Measurements from ENCODE around the gene NSFL1C.
"Not testable (repeated sequence)": the region's sequence is repeated elsewhere in the genome, so short reads cannot be mapped to it uniquely, and the experiment has no call there.

NSFL1C gene
- total RNA-seq, result 29.7 to 52.6 (median 45.8) reads per million in 4 experiments

DNA sequence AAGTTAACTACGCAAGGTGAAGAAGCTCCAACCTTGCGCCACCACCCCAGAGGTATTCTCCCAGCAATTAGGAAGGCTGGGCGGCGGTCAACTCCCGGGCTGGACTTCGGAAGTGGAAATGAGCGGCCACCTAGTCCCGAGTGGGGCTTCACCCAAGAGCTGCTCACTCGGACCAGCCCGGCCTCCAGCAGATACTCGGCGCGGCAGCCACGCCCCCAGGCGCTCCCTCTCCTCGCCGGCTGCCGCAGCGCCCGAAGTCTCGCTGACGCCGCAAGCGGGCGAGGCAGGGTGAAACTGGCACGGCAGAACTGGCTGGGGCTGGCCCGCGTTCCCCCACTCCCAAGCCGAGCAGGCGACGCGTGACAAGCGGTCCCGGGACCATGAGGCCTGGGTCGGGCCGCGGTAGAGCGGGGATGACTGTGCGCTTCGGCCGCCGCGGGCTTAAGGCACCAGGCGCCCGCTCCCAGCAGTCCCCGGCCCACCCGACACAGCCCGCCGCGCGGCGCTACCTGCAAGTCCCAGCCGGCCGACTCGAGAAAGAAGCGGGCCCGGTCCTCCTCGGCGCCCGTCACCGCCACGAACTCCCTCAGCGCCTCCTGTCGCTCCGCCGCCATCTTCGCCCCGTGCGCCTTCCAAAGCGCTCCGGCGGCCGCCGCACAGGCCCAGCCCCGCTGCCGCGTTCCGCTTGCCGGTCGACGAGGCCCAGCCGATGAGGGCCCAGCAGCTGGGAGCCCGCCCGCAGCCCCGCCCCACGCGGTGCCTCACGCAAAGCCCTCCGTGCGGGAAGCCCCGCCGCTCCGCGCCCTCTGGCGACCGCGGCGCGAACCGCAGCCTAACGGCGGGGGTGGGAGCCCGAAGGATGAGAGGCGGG is at the start of gene NSFL1C:
NSFL1C (minus strand) TSS at position 639 of the 871 bp plus-strand sequence; CDS start at position 614, 25 bp downstream.
- peak; percentile 95 for DNase-seq

DNA sequence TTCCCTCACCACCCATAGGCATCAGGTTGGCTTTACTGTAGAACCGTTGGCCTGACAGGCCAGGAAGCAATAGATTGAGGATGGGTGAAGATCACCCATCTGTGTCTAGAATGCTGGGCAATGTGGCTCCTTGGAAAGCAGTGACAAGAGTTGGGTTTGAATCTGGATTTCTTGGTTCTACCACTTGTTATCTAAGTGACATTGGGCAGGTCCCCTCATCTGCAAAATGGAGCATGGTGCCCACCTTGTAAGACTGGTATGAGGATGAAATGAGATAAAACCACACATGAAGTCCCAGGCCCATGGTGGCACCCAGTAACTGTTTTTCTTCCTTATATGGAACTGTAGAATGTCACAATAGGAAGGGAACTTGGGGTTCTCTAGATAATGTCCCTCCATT is 47.2 kb upstream of the NSFL1C start:
- DNase-seq, result no peak

DNA sequence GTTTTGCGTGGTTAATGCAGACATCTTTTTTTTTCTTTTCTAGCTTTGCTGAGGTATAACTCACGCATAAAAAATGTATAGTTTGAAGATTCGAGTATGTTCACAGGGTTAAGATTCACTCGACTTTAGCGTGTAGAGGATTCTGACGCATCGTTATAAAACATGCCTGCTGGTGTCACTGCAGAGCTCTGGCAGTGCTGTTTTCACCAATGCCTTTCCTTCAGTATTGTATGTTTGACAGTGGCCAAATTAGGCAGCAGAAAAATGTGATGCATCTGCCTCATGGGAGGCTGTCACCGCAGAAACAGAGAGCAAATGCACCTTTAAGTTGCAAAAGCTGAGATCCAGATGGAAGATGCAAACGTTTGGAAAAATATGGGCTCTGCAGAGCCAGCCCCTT is 42.6 kb upstream of the NSFL1C start:
- DNase-seq, result no peak

DNA sequence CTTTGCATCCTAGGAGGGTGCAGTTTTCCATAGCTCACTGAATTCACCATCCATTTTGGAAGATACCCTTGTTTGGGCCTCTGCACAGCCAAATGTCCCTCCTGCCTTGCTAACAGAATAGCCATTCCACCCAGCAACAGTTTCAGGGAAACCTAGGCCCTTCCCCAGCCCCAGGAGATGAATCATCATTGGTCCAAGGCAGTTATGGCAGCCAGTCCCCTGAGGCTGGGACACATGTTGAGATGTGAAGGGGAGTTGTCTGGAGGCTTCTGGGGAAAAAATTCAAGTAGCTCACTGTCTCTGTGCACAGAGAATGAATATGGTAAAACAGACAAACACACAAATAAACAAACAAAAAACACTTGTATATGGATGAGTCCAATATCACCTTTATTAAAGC is 41.9 kb upstream of the NSFL1C start:
- no peak for DNase-seq

DNA sequence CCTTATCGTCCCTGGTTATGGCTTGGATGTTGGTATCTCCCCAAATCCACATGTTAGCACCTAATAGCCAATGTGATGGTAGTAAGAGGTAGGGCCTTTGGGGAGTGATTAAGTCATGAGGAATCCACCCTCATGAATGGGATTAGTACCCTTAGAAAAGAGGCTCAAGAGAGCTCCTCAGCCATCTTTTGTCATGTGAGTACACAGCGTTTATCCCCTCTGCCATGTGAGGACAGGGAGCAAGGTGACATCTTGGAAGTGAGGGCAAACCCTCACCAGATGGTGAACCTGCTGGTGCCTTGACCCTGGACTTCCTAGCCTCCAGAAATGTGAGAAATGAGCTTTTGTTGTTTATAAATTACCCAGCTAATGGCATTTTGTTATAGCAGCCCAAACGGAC is 40.6 kb upstream of the NSFL1C start:
- no peak for DNase-seq

DNA sequence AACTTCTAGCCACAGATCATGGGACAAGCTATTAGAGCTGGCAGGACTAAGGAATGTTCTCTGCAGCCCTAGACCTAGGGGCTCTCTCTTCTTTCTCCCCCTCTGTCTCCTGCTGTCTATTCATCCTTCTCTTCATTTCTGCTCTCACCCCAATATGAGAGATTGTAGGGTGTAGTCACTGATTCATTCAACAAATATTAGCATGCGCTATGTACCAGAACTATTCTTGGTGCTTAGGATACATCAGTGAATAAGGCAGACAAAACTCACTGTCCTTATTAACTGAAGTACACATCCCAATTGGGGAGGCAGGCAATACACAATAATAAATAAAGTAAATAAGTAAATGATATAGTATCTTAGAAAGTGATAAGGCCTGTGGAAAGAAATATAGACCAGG is 39.2 kb upstream of the NSFL1C start:
- no peak for DNase-seq

DNA sequence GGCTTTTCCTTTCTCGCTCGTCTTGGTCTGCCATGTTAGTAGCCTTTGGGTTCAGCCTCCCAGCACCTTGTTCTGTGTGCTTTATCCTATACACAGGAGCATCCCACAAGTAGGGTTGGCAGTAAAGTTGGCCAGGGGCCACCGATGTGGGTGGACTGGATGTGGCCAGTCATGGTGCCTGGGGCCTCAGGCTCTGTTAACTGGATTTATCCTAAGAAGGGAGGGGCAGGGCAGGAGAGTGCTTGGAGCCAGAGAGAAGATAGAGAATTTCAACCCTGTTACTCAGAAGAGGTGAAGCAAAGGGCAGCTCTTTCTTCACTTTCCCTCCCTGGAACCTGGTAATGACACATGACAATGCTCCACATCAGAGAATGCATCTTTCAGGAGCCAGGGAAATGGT is 38.7 kb upstream of the NSFL1C start:
- no peak for DNase-seq

DNA sequence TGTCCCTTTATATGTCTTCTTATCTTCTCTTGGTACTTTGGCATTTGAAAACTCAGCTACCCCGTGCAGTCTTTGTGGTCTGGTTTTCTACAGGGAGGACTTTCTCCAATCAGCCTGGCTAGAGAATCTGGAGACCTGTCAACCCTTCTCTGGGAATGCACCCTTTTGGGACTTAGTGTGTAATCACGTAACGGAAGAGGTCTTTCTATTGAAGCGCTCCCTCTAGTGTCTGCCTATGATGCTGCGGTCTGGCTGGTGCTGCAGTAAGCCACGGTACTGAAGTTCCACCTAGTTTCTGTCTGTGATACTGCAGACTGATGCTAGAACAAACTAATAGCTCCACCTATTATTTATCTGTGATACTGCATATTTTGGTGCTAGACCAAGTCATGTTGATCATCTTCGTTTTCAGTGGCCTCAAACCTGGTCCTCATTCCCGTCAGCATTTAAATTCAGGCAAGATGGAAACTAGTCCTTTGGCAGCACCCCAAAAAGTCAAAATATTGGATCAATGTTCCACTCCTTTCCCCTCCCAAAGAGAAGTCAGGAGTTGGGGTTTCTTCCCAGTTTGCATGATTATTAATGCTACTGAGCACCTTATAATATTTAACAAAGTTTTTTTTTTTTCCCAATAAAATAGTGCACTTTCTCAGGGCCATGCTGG is 37.0 kb upstream of the NSFL1C start:
- peak; percentile 59 for DNase-seq

DNA sequence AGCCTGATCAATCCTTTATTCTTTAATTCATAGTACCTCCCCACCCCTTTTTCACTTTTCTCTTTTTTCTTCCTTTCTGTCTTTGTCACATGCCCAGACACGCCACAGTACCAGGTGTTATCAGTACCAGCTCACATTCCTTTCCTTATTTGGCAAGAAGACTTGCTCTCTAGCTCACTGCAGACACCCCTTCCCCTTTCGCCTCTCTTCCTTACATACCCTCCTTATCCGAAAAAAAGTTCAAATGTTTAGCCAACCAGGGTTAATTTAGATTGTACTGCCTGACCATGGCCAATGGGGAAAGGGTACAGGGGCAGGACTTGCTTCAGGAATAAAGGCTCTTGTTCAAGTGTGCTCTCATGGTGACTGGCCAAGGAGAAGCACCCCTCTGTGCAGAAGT is 33.8 kb upstream of the NSFL1C start:
- no peak for DNase-seq

DNA sequence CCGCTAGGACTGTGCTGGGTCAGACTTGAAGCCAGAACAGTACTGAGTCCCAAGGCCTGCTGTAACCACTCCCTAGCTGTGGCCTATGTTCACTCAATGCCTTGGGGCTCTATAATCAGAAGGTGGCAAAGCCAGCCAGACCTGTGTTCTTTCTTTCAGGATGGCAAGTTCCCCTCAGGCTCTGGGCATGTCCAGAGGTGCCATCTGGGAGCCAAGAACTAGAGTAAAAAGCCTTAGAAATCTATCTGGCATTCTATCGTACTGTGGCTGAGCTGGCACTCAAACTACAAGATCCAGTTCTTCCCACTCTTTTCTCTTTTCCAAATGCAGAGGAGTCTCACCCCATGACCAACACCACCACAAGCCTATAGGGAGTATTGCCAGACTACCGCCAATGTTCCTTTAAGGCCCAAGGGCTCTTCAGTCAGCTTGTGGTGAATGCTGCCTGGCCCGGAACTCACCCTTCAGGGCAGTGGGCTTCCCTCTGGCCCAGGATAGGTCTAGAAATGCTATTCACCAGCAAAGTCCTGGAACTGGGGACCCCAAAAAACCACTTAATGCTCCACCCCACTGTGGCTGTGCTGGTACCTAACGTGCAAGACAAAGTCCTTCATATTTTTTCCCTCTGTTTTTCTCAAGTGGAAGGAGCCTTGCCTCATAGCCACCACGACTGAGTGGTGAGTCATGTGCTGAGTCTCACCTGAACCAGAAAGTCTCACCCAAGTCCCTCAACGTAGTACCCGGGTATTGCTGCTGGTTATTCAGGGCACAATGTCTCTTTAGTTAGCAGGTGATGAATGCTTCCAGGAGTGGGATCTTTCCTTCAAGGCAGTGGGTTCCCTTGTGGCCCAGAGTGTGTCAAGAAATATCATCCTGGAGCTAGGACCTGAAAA is 33.1 kb upstream of the NSFL1C start:
- DNase-seq, result no peak

DNA sequence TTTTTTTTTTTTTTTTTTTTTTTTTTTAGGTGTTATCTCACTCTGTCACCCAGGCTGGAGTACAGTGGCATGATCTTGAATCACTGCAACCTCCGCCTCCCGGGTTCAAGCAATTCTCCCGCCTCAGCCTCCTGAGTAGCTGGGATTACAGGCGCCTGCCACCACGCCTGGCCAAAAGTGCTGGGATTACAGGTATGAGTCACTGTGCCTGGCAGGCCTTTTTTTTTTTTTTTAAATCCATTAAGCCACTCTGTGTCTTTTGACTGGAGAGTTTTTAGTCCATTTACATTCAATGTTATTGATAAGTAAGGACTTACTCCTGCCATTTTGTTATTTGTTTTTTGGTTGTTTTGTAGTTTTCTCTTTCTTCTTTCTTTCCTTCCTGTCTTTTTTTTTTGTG is 30.7 kb upstream of the NSFL1C start:
- not testable (repeated sequence) for DNase-seq

DNA sequence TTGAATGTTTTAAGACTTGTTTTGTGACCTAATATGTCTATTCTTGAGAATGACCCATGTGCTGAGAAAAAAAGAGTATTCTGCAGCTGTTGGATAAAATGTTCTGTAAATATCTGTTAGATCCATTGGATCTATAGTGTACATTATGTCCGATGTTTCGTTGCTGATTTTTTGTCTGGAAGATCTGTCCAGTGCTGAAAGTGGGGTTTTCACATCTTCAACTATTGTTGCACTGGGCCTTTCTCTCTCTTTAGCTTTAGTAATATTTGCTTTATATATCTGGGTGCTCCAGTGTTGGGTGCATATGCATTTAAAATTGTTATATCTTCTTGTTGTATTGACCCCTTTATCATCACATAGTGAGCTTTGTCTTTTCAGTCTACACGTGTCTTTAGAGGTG is 30.3 kb upstream of the NSFL1C start:
- DNase-seq, result no peak

DNA sequence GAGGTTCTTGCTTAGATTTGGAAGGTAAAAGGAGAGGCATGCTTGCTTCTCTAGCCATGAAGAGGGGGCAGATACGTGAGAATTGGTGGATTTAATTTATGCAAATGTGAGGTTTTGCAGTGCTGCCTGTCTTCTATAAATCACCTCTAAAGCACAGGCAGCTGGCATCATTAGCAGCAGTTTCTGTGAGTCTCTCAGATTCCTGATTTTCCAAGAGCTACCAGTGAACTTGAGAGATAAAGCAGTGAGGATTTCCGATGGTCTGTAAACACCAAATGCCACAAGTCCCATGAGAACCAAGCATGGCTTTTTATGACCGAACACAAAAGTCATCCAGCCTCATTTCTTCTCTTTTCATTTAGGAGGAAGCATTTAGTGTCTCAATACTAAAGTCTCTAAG is 27.8 kb upstream of the NSFL1C start:
- DNase-seq, result no peak

DNA sequence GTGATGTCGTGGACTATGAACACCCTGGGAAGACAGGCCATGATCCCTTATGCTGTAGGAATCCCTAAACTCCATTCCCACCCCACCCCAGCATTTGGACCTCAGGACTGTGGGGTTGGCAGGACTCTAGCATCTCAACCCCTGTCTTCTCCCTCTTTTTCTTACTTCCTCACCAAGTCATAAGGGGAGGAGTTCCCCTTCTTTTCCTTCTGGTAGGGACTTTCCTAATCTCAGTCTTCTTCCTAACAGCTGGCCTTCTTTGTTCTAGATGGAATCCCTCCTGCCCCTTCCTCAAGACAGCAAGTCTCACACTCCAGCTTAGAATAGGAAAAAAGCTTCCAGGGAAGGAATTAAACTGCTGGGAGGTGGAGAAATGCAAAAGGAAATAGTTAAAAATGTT is 26.9 kb upstream of the NSFL1C start:
- no peak for DNase-seq

DNA sequence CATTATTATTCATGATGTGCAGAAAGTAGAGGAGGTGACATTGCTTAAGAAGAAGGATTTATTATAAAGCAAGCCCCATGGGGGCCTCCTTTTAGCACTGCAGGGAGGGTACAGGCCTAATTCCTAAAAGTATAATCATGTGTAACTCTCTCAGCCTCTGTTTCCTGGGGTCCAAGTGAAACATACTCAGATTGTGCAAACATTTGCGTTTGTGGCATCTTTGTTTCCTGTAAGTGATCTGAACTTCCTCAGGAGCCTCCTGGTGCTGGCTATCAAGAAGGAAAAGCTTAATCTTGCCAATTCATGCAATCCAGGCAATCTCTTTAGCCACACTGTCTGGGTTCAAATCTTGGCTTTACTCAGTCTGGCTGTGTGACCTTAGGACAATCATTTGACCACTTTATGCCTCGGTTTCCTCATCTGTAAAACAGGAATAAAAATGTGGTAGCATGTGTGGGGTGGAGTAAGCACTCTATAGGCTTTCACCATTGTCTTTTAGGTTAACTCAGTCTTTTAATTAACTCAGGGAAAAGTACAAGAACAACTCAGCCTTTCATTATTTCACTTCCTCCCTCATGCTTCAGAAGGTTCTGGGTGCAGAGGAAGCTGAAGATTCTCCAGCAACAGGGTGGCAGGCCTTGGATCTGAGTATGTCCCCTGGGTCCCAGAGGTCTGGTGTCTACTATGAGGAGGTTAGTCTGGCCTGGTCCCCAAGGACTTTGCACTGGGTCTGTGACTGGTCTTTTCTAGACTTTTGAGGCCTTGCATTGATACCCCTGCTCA is 25.4 kb upstream of the NSFL1C start:
- no peak for DNase-seq

DNA sequence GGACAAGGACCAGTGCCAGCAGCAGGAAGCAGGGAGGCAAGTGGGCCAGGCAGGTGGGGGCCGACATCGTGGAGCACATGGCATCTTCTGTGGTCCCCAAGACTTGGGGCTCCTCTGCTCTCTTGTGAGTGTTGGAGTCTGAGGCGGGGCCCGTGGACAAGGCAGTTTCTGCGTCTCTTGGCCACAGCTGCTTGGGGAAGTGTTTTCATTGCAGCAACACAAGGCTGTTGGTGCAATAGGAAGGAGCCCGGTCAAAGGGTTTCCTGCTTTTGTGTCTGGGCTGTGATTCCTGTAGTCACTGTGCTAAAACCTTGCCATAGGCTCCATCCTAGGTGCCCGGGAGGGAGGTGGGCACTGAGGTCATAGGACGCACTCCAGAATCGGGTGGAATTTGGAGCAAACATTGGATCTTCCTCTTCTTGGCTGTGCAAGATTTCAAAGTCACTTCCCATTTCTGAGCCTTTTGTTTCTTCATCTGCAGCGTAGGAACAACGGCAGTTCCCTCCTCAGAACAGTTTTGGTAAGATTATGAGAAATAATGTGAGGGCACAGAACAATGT is 24.7 kb upstream of the NSFL1C start, which contains the start of gene SIRPB2:
SIRPB2 (minus strand) TSS at position 140 of the 560 bp plus-strand sequence; CDS start at position 79, 61 bp downstream.
- no peak for DNase-seq

DNA sequence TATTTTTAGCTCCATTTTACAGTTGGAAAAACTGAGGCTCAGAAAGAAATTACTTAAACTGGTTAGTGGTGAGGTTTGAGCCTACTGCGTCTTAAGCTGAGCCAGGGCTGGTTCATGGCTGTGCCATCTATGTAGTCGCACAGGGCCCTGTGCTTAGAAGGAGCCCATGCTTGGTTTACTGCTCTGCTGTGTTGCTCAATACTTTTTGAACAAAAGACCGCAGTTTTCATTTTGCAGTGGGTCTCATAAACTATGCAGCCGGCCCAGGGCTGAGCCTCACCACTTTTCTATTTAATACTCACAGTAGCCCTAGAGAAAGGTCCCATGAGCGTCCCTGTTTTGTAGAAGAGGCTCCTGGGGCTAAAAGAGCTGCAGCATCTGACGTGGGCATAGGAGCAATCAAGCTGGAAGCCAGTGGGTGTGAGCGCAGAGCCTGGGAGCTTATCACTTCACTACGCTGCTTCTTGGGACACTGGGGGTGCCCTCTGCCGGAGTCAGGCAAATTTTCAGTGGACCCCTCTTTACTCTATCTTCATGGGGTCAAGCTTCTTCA is 24.1 kb upstream of the NSFL1C start:
- no peak for DNase-seq

DNA sequence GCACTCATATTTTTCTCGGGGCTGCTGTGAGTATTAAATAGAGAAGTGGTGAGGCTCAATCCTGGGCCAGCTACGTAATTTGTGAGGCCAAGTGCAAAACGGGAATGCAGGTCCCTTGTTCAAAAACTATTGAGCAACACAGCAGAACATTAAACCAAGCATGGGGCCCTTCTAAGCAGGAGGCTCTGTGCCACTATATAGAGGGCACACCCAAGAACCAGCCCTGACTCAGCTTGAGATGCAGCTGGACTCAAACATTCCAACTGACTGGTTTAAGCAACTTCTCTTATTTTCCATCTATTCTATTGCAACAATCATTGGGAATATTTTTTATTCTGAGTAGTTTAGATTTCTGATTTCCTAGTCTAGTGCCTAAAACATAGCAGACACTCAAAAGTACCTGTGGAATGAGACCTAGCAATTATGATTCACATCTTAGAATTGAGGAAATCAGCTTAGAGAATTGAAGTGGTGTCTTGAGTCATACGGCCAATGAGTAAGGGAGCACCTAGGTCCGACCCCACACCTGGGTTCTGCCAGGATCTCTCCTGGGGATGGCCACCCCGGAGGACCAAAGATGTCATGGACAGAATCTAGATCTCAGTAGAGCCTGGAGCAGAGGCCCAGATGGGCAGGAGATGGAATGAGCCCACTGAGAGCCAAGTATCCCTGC is 23.3 kb upstream of the NSFL1C start:
- no peak for DNase-seq

DNA sequence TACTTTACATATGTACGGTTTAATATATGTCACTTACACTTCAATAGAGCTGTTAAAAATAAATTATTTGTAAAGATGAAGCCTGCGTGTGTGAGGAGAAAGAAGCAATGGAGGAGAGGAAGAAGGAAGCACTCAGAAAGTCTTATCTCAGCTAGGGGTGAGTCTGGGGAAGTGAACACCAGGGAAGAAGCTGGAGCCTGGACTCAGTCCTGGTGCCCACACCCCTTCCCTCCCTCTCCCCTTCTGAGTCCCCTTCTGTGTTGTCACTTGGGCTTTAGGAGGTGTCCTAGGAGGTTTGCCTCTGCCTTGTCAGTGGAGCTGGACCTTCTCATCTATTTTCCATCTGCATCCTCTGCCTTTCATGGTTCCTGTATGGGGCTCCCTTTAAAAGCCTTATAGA is 22.7 kb upstream of the NSFL1C start:
- DNase-seq, result no peak

DNA sequence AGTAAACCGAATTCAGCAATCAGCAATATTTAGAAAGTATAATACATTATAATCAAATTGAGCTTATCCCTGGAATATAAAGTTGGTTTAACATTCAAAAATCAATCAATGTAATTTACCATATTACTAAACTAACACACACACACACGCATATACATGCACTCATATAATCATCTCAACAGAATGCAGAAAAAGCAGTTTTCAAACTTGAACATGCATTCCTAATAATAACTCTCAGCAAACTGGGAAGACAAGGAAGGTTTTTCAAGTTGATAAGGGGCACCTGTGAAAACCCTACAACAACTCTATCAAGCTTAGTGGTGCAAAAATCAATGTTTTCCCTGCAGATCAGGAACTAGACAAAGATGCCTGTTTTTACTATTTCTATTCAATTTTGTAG is 19.9 kb upstream of the NSFL1C start:
- no peak for DNase-seq

All from effector CD8-positive, alpha-beta T cell (primary cell).